Choroid plexus epithelial cell (primary cell): ENCODE data around the gene RSF1.

ENCODE experiments used
- DNase-seq: peaks from one replicate; pipeline ENCODE4 v3.0.0-alpha.2; 2010; ENCODE audit warnings: low read depth
- H3K4me3 ChIP-seq: 2 replicates; pipeline ENCODE4 v1.5.1; 2011; ENCODE audit warnings: low read depth, mild to moderate bottlenecking, control low read depth, low read length, moderate library complexity
- CTCF ChIP-seq: conservative IDR thresholded peaks from 2 replicates; pipeline ENCODE4 v1.5.1; 2011; ENCODE audit warnings: low read depth, mild to moderate bottlenecking, control low read depth, inconsistent platforms, low read length, moderate library complexity

Gene RSF1

DNA sequence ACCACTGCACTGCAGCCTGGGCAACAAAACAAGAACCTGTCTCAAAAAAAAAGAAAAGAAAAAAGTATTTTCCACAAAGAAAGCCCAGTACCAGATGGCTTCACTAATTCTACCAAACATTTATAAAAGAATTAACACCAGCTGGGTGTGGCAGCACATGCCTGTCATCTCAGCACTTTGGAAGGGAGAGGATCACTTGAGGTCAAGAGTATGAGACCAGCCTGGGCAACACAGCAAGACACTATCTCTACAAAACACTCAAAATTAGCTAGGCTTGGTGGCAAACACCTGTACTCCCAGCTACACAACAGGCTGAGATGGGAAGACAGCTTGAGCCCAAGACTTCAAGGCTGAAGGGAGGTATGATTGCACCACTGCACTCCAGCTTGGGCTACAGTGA is 20.1 kb downstream of the RSF1 start:
- TF ChIP-seq CTCF: no peak
- no peak overlapping the region for H3K4me3 ChIP-seq
- DNase-seq: no peak

- TF ChIP-seq CTCF: no peak
- no peak overlapping the region for H3K4me3 ChIP-seq
- no peak for DNase-seq
These were observed 21.2 kb downstream of the RSF1 start for GRCh38 chr11:77799338-77799737.

DNA sequence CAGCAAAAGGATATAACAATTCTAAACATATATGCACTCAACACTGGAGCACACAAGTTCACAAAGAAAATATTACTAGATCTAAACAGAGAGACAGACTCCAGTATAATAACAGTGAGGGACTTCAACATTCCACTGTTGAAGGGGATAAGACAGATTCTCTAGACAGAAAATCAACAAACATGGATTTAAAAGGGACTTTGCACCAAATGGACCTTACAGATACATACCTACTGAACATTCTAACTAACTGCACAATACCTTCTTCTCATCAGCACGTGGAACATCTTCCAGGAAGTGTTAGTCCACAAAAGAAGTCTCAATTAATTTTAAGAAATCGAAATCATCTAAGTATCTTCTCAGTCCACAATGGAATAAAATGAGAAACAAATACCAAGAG is 26.6 kb downstream of the RSF1 start:
- H3K4me3 ChIP-seq: no peak overlapping the region
- no peak for DNase-seq
- no peak for TF ChIP-seq CTCF

DNA sequence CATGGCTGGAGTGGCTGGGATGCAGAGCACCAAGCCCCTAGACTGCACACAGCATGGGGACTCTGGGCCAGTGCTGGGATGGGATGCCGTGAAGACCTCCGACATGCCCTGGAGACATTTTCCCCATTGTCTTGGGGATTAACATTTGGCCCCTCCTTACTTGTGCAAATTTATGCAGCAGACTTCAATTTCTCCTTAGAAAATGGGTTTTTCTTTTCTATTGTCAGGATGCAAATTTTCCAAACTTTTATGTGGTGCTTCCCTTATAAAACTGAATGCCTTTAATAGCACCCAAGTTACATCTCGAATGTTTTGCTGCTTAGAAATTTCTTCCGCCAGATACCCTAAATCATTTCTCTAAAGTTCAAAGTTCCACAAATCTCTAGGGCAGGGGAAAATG is 29.2 kb downstream of the RSF1 start:
- DNase-seq: no peak
- TF ChIP-seq CTCF: no peak
- H3K4me3 ChIP-seq: no peak overlapping the region

DNA sequence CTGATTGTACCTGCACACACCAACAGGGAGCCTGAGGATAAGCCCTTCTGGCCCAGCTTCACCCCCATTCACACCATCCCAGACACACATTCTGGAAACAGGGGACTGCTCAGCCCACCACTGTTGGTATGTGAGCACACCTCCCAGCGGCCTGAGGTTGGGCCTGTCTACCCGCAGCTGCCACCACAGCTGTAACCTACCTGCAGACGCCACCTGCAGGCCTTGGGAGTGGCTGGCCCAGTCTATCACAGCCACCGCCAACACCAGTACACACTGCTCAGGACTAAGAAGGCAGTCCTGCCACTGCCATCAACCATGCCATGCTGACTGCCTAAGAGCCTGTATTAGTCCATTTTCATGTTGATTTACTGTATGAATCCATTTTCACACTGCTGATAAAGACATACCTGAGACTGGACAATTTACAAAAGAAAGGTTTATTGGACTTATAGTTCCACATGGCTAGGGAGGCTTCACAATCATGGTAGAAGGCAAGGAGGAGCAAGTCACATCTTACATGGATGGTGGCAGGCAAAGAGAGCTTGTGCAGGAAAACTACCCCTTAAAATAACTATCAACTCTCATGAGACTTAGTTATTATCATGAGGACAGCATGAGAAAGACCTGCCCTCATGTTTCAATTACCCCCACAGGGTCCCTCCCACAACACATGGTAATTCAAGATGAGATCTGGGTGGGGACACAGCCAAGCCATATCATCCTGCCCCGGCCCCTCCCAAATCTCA is 30.6 kb downstream of the RSF1 start:
- no peak overlapping the region for H3K4me3 ChIP-seq
- TF ChIP-seq CTCF: no peak
- no peak for DNase-seq

- no peak for DNase-seq
- H3K4me3 ChIP-seq: no peak overlapping the region
- TF ChIP-seq CTCF: no peak
These were observed 31.3 kb downstream of the RSF1 start for GRCh38 chr11:77789061-77789730.

DNA sequence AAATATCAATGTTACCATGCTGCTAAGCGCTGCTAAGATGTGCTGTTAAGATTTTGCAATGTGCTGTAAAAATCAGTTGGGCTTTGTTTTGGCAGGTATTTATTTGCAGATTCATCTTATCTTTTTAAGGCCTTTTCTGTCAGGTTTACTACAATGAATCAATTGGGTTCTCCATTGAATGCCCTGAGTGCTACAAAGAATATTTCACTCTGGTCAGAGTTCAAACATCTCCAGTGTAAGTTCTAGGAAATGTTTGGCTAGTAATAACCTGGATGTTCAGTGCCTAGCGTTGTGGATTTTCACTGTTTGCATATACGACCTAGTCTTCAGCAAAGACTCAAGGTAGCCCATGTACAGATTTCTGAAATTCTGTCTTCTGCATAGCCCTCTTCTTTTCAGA is 36.0 kb downstream of the RSF1 start:
- TF ChIP-seq CTCF: no peak
- DNase-seq: no peak
- no peak overlapping the region for H3K4me3 ChIP-seq
